Inflammatory macrophage treated with lipopolysaccharide for 1 hour (primary cell): Measurements from ENCODE around the gene CCDC187.

Experiments used
- DNase-seq, 2 donors: peaks; one replicate each; pipeline ENCODE4 v3.0.0-alpha.2; 2020 to 2022

CCDC187 gene

GRCh38 chr9:136311051-136312008, 7.4 kb upstream of the CCDC187 start:
- no peak for DNase-seq

- DNase-seq = no peak
Observed at GRCh38 chr9:136310273-136311030, 6.6 kb upstream of the CCDC187 start.

GRCh38 chr9:136309806-136310220, 5.9 kb upstream of the CCDC187 start:
- no peak for DNase-seq

- DNase-seq = no peak
Observed at GRCh38 chr9:136309101-136309801, 5.4 kb upstream of the CCDC187 start.

DNA sequence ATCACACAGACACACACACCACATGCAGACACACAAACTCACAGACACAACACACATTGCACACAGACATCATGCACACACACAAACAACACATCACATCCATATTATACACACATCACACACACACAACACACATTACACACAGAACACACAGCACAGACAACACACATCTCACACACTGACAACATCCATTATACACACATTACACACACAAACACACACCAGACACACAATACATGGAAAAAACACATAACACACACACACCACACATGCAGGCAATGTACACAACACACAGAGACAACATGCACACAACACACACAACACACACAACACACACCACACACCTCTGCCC, 4.8 kb upstream of the CCDC187 start:
- DNase-seq = no peak

DNA sequence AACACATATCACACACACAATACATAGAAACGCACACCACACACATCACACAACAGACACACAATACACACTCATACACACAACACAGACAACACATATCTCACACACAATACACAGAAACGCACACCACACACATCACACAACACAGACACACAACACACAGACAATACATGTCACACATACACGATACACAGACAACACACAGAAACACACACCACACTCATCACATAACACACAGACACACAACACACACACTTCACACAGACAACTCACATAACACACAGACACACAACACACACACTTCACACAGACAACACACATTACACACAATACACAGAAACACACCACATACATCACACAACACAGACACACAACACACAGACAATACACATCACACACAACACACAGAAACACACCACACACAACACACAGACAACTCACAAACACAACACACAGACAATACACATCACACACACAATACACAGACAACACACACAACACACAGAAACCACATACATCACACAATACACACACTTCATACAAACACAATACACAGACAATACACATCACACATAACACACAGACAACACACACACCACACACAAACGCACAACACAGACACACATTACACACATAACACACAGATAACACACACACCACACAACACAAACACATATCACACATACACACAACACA, 4.3 kb upstream of the CCDC187 start:
- DNase-seq = no peak

DNA sequence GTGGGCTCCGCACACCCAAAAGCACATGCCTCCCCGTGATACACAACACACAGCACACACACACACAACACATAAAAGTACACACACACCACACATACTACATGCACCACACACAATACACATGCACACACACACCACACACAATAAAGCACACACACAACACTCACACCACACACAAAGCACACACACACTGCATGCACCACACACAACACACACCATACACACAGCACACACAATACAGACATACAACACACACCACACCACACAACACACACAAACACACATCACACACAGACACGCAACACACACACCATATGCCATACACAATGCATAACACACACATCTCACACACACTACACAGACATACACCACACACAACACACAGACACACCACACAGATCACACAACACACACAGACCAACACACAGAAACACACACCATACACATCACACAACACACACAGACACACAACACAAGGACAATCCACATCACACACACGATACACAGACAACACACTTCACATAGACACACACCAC, 3.4 kb upstream of the CCDC187 start:
- DNase-seq = no peak

DNA sequence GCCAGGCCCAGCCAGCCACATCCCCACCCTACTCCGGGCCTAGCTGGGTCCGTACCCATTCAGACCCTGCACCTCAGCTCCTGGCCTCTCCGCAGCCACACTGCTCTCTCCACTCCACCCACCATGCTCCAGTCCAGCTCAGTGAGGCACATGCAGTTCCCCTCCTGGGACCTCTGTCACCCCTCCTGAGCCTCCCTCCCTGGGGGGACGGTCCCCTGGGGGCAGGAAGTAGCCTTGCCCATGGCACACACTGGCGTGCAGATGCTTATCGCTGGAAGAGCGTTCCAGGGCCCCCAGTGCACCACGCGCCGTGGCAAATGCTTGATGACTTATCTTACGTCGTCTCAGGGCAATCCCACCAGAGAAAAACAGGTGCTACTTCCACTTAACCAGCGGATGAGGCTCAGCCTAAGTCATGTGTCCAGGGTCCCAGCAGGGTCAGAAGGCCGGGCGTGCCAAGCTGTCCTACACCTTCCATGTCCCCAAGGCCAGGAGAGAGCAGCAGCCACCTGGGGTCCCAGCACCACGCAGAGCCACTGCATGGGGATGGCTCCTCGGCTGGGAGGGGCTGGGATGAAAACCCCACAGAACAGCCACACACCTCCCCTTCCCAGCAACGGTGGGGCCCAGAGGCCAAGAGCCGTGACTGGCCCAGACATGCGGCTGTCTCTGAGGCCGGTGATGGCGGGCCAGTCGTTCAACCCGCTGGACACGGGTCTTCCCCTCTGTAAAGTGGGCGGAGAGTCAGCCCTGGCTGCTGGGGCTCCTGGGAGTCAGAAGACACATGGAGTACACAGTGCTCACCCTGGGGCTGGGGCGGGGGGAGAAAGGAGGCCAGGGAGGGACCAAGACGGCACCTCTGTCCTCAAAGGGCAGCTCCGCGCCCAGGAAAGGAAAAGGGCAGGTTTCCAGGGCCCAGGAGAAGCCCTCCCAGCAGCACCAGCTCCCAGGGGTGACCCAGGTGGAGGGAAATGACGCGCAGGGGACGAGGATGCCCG, 2.6 kb upstream of the CCDC187 start:
- no peak for DNase-seq

GRCh38 chr9:136305804-136306203, 1.9 kb upstream of the CCDC187 start:
- DNase-seq = no peak

DNA sequence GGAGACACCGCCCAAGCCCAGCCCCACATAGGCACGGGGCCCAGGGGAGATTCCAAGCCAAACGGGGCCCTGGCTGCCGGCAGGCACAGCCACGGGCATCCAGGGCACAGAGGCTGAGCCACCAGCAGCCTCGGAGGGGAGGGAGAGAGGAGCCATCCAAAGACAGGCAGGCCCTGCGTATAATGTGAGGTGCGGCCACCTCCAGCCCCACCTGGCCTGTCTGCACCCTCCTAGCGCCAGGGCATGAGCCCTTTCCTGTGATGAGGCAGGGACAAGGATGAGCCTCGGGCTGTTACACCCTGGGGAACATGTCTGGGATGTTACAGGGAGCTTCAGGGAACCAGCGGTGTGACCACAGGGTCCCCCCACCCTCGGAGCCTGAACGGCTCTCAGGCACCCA, 1.1 kb upstream of the CCDC187 start:
- no peak for DNase-seq

GRCh38 chr9:136304456-136304855, 562 bp upstream of the CCDC187 start:
- no peak for DNase-seq

GRCh38 chr9:136303066-136303824, 649 bp downstream of the CCDC187 start:
- no peak for DNase-seq

- DNase-seq = no peak
Observed at GRCh38 chr9:136302527-136302926, 1.4 kb downstream of the CCDC187 start.

DNA sequence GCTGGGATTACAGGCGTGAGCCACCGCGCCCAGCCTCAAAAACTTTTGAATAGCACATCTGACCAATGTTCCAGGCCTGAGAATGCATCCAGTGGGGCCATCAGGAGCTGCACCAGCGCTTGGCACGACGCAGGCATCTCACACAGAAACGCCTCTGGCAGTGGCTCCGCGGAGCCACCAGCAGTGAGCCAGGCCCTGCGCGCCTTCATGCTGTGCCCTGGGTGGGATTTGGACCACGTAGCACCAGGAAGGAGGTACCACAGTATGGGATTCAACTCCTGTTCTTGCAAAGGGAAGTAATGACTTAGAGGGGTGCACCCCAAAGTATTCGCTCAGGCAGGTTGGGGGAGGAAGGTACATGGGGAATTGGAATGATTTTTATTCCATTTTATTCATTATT, 3.0 kb downstream of the CCDC187 start:
- no peak for DNase-seq

GRCh38 chr9:136300016-136300545, 3.8 kb downstream of the CCDC187 start:
- DNase-seq = no peak

- no peak for DNase-seq
Observed at GRCh38 chr9:136299541-136299940, 4.4 kb downstream of the CCDC187 start.

GRCh38 chr9:136299116-136299515, 4.8 kb downstream of the CCDC187 start:
- no peak for DNase-seq

- no peak for DNase-seq
Observed at GRCh38 chr9:136297766-136298735, 5.8 kb downstream of the CCDC187 start.
